Measurements from ENCODE around the gene SAP25.

GRCh38 chr7:100582041-100582579, 8.4 kb upstream of the SAP25 start:
- no peak for TF ChIP-seq POLR2A (IDR thresholded peaks at IDR 0.05)
- TF ChIP-seq CTCF (IDR thresholded peaks at IDR 0.05): no peak

Measured in prostate gland (tissue), 2 donors.